HepG2 (cell line): ENCODE results near the gene RGL3. TPM values are rescaled to one million over a fixed set of nuclear protein-coding genes. Genes with fewer than 3 reads are reported as not detected.
"Not testable (repeated sequence)": the region's sequence is repeated elsewhere in the genome, so short reads cannot be mapped to it uniquely, and the experiment has no call there.

Source experiments
- ATAC-seq: fragments of 200-7000 bp; cut with Tn5 transposase; 3 replicates; pipeline ENCODE4 v1.9.1; 2020; ENCODE audit warnings: mild to moderate bottlenecking, moderate library complexity
- BruUV-seq: library from RNA; stranded (reverse); fragments of 400-500 nt; replicated peaks from 2 replicates; lab custom pipeline; 2021; lab: Mats Ljungman, UMichigan
- CTCF ChIA-PET: fragments of 300-600 bp; formaldehyde crosslinking; extraction: SDS; loops from one replicate; lab custom pipeline; 2021; ENCODE audit warnings: low total read pairs, inconsistent platforms, low intra/inter-chr PET ratio; lab: Yijun Ruan, JAX
- POLR2A ChIA-PET: fragments of 350-600 bp; sonication (Branson Sonifier 250); formaldehyde crosslinking; loops from one replicate; lab custom pipeline; 2020; ENCODE audit warnings: antibody characterized with exemption, inconsistent platforms; lab: Yijun Ruan, JAX
- DNase-seq: peaks from one replicate; pipeline ENCODE4 v3.0.0-alpha.2; 2015; ENCODE audit warnings: low spot score
- FAIRE-seq: peaks from 3 replicates; lab custom pipeline; 2011; peaks lifted over from hg19 to GRCh38; lab: Jason Lieb, UNC
- H2AFZ ChIP-seq: one replicate; pipeline ENCODE4 v1.6.1; 2011; ENCODE audit warnings: low read length, inconsistent platforms
- H3K27ac ChIP-seq: fragments of 300-600 bp; 3 replicates; pipeline ENCODE4 v1.8.0; 2011; ENCODE audit warnings: mixed run types, mild to moderate bottlenecking, mixed read lengths, low read length, inconsistent platforms; ENCODE audit not compliant: insufficient read depth; ENCODE audit errors: extremely low read length
- H3K27me3 ChIP-seq, 2 experiments: fragments of 200-600 bp in 1 of 2; 2 replicates in 1 of 2; 3 replicates in 1 of 2; pipeline versions ENCODE4 v1.6.0 to v1.8.0; 2011; ENCODE audit warnings: low read length in 2 of 2, mild to moderate bottlenecking in 2 of 2, moderate library complexity in 2 of 2, inconsistent platforms in 1 of 2; ENCODE audit not compliant: insufficient read depth in 2 of 2, control insufficient read depth in 1 of 2
- H3K36me3 ChIP-seq, 2 experiments: fragments of 200-600 bp in 1 of 2; replicated peaks in 1 of 2; 2 replicates in 1 of 2; 3 replicates in 1 of 2; pipeline versions ENCODE4 v1.5.1 to v1.8.0; 2011; ENCODE audit warnings: low read length in 2 of 2, inconsistent platforms in 1 of 2; ENCODE audit not compliant: insufficient read depth in 2 of 2, control insufficient read depth in 1 of 2
- H3K4me1 ChIP-seq: 2 replicates; pipeline ENCODE4 v1.5.1; 2012; ENCODE audit warnings: low read length, inconsistent platforms; ENCODE audit not compliant: insufficient read depth
- H3K4me2 ChIP-seq: 2 replicates; pipeline ENCODE4 v1.6.0; 2011; ENCODE audit warnings: low read depth, low read length, inconsistent platforms
- H3K4me3 ChIP-seq, 3 experiments: fragments of 200-600 bp in 1 of 3; sonication (generic), shearing (Covaris generic) in 1 of 3; replicated peaks in 1 of 3; 2 replicates each; pipeline ENCODE4 v1.5.1; 2011 to 2016; ENCODE audit warnings: low read length in 3 of 3, inconsistent platforms in 2 of 3, low read depth in 2 of 3, mild to moderate bottlenecking in 2 of 3, control low read depth in 1 of 3, mixed read lengths in 1 of 3; ENCODE audit not compliant: insufficient read depth in 1 of 3
- H3K79me2 ChIP-seq: one replicate; pipeline ENCODE4 v1.6.1; 2011; ENCODE audit warnings: low read length, inconsistent platforms; ENCODE audit not compliant: insufficient read depth
- H3K9ac ChIP-seq: 2 replicates; pipeline ENCODE4 v1.6.0; 2011; ENCODE audit warnings: mild to moderate bottlenecking, low read depth, low read length, inconsistent platforms; ENCODE audit not compliant: insufficient read depth
- H3K9me3 ChIP-seq: 2 replicates; pipeline ENCODE4 v1.5.1; 2012; ENCODE audit warnings: mild to moderate bottlenecking, low read length
- H4K20me1 ChIP-seq: 2 replicates; pipeline ENCODE4 v1.6.0; 2011; ENCODE audit warnings: inconsistent platforms, mild to moderate bottlenecking, low read length, moderate library complexity; ENCODE audit not compliant: insufficient read depth
- DNMT3B ChIP-seq: conservative IDR thresholded peaks from 2 replicates; pipeline ENCODE4 v1.6.1; 2016; ENCODE audit warnings: missing biosample characterization, control low read depth
- FIP1L1 ChIP-seq: fragments of 200-400 bp; formaldehyde crosslinking; IDR thresholded peaks from 2 replicates; pipeline ENCODE4 v1.6.1; 2018; ENCODE audit warnings: low read depth, mild to moderate bottlenecking, low read length, moderate library complexity, borderline replicate concordance; ENCODE audit not compliant: insufficient read depth
- GTF2F1 ChIP-seq: fragments of 150-350 bp; IDR thresholded peaks from 2 replicates; pipeline ENCODE4 v1.6.1; 2014; ENCODE audit warnings: low read length
- HDAC2 ChIP-seq: sonication (generic); formaldehyde crosslinking; IDR thresholded peaks from 2 replicates; pipeline ENCODE4 v1.4.0; 2020; ENCODE audit warnings: missing genetic modification reagents
- KDM1A ChIP-seq: IDR thresholded peaks from 2 replicates; pipeline ENCODE4 v1.6.1; 2016; ENCODE audit warnings: missing compliant biosample characterization
- MYPOP ChIP-seq: sonication (generic); formaldehyde crosslinking; IDR thresholded peaks from 2 replicates; pipeline ENCODE4 v1.8.1; 2023; ENCODE audit warnings: mild to moderate bottlenecking, moderate library complexity, missing genetic modification reagents
- NR3C1 ChIP-seq: sonication (generic); formaldehyde crosslinking; IDR thresholded peaks from 2 replicates; pipeline ENCODE4 v1.4.0; 2020; ENCODE audit warnings: missing genetic modification reagents
- PRPF4 ChIP-seq: fragments of 200-400 bp; formaldehyde crosslinking; IDR thresholded peaks from 2 replicates; pipeline ENCODE4 v1.6.1; 2016; ENCODE audit warnings: low read length, low read depth; ENCODE audit not compliant: poor library complexity, severe bottlenecking
- TBP ChIP-seq: sonication (generic); formaldehyde crosslinking; IDR thresholded peaks from 2 replicates; pipeline ENCODE4 v1.5.0; 2020; ENCODE audit warnings: missing genetic modification reagents
- ZBTB20 ChIP-seq: sonication (generic); formaldehyde crosslinking; IDR thresholded peaks from 2 replicates; pipeline ENCODE4 v1.8.1; 2023; ENCODE audit warnings: missing genetic modification reagents, low read depth, mild to moderate bottlenecking, borderline replicate concordance
- ZNF567 ChIP-seq: sonication (generic); formaldehyde crosslinking; IDR thresholded peaks from 2 replicates; pipeline ENCODE4 v1.8.1; 2023; ENCODE audit warnings: mild to moderate bottlenecking, missing genetic modification reagents, borderline replicate concordance
- WGBS: methylation state at CpG from one replicate; pipeline ENCODE4 v1.1.6; 2017; ENCODE audit warnings: low lambda C conversion rate; 5-methylcytosine and 5-hydroxymethylcytosine counted together
- in situ Hi-C: cut with HindIII; loops from 2 replicates; pipeline ENCODE4 v1.10.0; 2017; ENCODE audit warnings: low pct_unique_long_range_greater_than_20kb; ENCODE audit not compliant: extremely low pct_ligation_motif_present
- intact Hi-C: fragments of 100-400 bp; cut with micrococcal nuclease; formaldehyde crosslinking; loops from one replicate; pipeline ENCODE4 v1.10.0; 2022; ENCODE audit not compliant: unreplicated experiment
- polyA plus RNA-seq, 8 experiments: library from polyadenylated mRNA; depleted of rRNA in 3 of 8; stranded (reverse) in 7 of 8; unstranded in 1 of 8; fragments of >200 nt; fragmentation: Illumina TruSeq in 4 of 8; extraction: Trizol in 4 of 8; gene quantifications; 2 replicates each; pipeline versions ENCODE4 v1.2.1 to v1.2.3, GENCODE V29; 2011 to 2016; ENCODE audit warnings: low read depth in 4 of 8, missing spikeins in 1 of 8, mixed read lengths in 1 of 8; ENCODE audit not compliant: insufficient read depth in 1 of 8
- total RNA-seq, 5 experiments: library from RNA; depleted of rRNA; stranded (reverse); fragments of >200 nt; fragmentation: Illumina TruSeq; extraction: Trizol; gene quantifications; 2 replicates each; pipeline ENCODE4 v1.2.3, GENCODE V29; 2016; ENCODE audit warnings: low read depth in 1 of 5

RGL3 gene
- total and polyA plus RNA-seq, 2 of the 13 experiments (the other 11 are each of a cell fraction or from before 2014, with no cell fraction given) = 4.2 to 7.6 TPM

- Histone ChIP-seq H3K4me3 (no peak overlapping the region), H2AFZ (no peak overlapping the region), H3K9me3 (no peaks in the 10 kb centered on the region), H3K27me3 (no peaks in the 10 kb centered on the region), H3K79me2 (no peaks in the 10 kb centered on the region), H3K36me3 (no peaks in the 10 kb centered on the region), H3K4me1 (no peaks in the 10 kb centered on the region), H4K20me1 (no peaks in the 10 kb centered on the region), H3K9ac (no peak overlapping the region), H3K4me2 (no peak overlapping the region), H3K27ac (no peak overlapping the region)
- in situ Hi-C loops = no loop called here
- DNase-seq (no peak), FAIRE-seq (no peak), ATAC-seq (no peak)
- 72% methylated on average over 8 of the region's 8 CpGs for WGBS
- CTCF ChIA-PET = no interaction called here
- intact Hi-C loops = no loop called here
- POLR2A ChIA-PET = no interaction called here
- BruUV-seq = no TSS peak
- TF ChIP-seq ZNF567 (CRISPR knock-in tag) (no peak), GTF2F1 (no peak)
- TF ChIP-seq, all 625 proteins: peak for 0
These were observed 8.4 kb downstream of the RGL3 start for GRCh38 chr19:11410682-11411081.

GRCh38 chr19:11408591-11408990 lies 10.5 kb downstream of the RGL3 start:
- Histone ChIP-seq H3K36me3 (no peaks in the 10 kb centered on the region), H3K27me3 (no peaks in the 10 kb centered on the region), H3K9ac (no peak overlapping the region), H2AFZ (no peak overlapping the region), H4K20me1 (no peaks in the 10 kb centered on the region), H3K9me3 (no peaks in the 10 kb centered on the region), H3K4me2 (no peak overlapping the region), H3K4me3 (no peak overlapping the region), H3K79me2 (no peaks in the 10 kb centered on the region), H3K27ac (no peak overlapping the region), H3K4me1 (no peaks in the 10 kb centered on the region)
- ChIA-PET CTCF (no interaction called here), POLR2A (no interaction called here)
- WGBS = 96% methylated on average over 4 of the region's 4 CpGs
- in situ Hi-C loops (no loop called here), intact Hi-C loops (no loop called here)
- no peak for FAIRE-seq
- no peak for TF ChIP-seq NR3C1
- TF ChIP-seq DNMT3B (CRISPR knock-in tag) = no peak
- TF ChIP-seq PRPF4 = no peak
- TF ChIP-seq FIP1L1 = no peak
- TF ChIP-seq HDAC2 = no peak
- no peak for TF ChIP-seq TBP (CRISPR knock-in tag)
- no peak for TF ChIP-seq KDM1A (CRISPR knock-in tag)
- TF ChIP-seq MYPOP (CRISPR knock-in tag) = no peak
- TF ChIP-seq ZBTB20 = no peak
- no peak for DNase-seq
- no TSS peak for BruUV-seq
- no peak for ATAC-seq

- H3K36me3 ChIP-seq, H2AFZ ChIP-seq, H3K4me3 ChIP-seq, H4K20me1 ChIP-seq, intact Hi-C loops, CTCF ChIA-PET, in situ Hi-C loops, FAIRE-seq, H3K9ac ChIP-seq, H3K9me3 ChIP-seq, BruUV-seq, H3K4me2 ChIP-seq, H3K4me1 ChIP-seq, ATAC-seq, H3K79me2 ChIP-seq, DNase-seq, H3K27me3 ChIP-seq, H3K27ac ChIP-seq: not testable (repeated sequence)
- WGBS = 91% methylated on average over 12 of the region's 12 CpGs
- POLR2A ChIA-PET = interaction anchor here (1.5 kb wide), 1 partner anchor 32 kb away, joined by 5 read pairs; the partner anchor contains the start of gene SWSAP1
These were observed 12.3 kb downstream of the RGL3 start for GRCh38 chr19:11406703-11407236.
